GM12878 (cell line): ENCODE measurements around the gene RAB4B. TPM values are rescaled to one million over a fixed set of nuclear protein-coding genes. Genes with fewer than 3 reads are reported as not detected.

Source experiments
- BCL11A ChIP-seq: IDR thresholded peaks from 2 replicates; pipeline ENCODE4 v1.6.1; 2011; ENCODE audit warnings: low read depth, low read length
- BHLHE40 ChIP-seq, 2 experiments: fragments of 450-650 bp in 1 of 2; IDR thresholded peaks; 2 replicates each; pipeline ENCODE4 v1.6.1; 2011 to 2017; ENCODE audit warnings: low read depth in 2 of 2, borderline replicate concordance in 1 of 2, improper control_type of control experiment in 1 of 2, low read length in 1 of 2, mild to moderate bottlenecking in 1 of 2
- CEBPB ChIP-seq, 2 experiments: fragments of 150-350 bp in 1 of 2; IDR thresholded peaks; 2 replicates each; pipeline ENCODE4 v1.6.1; 2012 to 2014; ENCODE audit warnings: low read depth in 2 of 2, low read length in 2 of 2, borderline replicate concordance in 1 of 2, inconsistent platforms in 1 of 2
- FOXK2 ChIP-seq: fragments of 450-650 bp; IDR thresholded peaks from 2 replicates; pipeline ENCODE4 v1.6.1; 2017; ENCODE audit warnings: mild to moderate bottlenecking, moderate library complexity
- FOXM1 ChIP-seq: IDR thresholded peaks from 2 replicates; pipeline ENCODE4 v1.6.1; 2012; ENCODE audit warnings: low read depth, mild to moderate bottlenecking, inconsistent platforms, low read length, moderate library complexity
- GABPA ChIP-seq: IDR thresholded peaks from 2 replicates; pipeline ENCODE4 v1.6.1; 2014; ENCODE audit warnings: antibody characterized with exemption, low read depth, mild to moderate bottlenecking, inconsistent platforms
- IRF4 ChIP-seq: IDR thresholded peaks from 2 replicates; pipeline ENCODE4 v1.6.1; 2011; ENCODE audit warnings: low read depth, low read length
- KLF5 ChIP-seq: fragments of 450-650 bp; IDR thresholded peaks from 2 replicates; pipeline ENCODE4 v1.6.1; 2014; ENCODE audit warnings: mild to moderate bottlenecking; ENCODE audit not compliant: partially characterized antibody
- MAX ChIP-seq: IDR thresholded peaks from 2 replicates; pipeline ENCODE4 v1.6.1; 2012; ENCODE audit warnings: low read depth, low read length, improper control_type of control experiment
- MYB ChIP-seq: fragments of 150-350 bp; IDR thresholded peaks from 2 replicates; pipeline ENCODE4 v1.6.1; 2014; ENCODE audit warnings: mild to moderate bottlenecking, low read depth, low read length, borderline replicate concordance
- NBN ChIP-seq: fragments of 450-650 bp; IDR thresholded peaks from 2 replicates; pipeline ENCODE4 v1.6.1; 2016
- NFXL1 ChIP-seq: fragments of 450-650 bp; IDR thresholded peaks from 2 replicates; pipeline ENCODE4 v1.6.1; 2017; ENCODE audit warnings: antibody characterized with exemption, mild to moderate bottlenecking, borderline replicate concordance
- PML ChIP-seq: IDR thresholded peaks from 2 replicates; pipeline ENCODE4 v1.6.1; 2012; ENCODE audit warnings: low read length, inconsistent platforms
- RAD51 ChIP-seq: fragments of 450-650 bp; IDR thresholded peaks from 2 replicates; pipeline ENCODE4 v1.6.1; 2016; ENCODE audit warnings: moderate library complexity, mild to moderate bottlenecking, inconsistent platforms
- RBBP5 ChIP-seq: fragments of 200-600 bp; sonication (generic); conservative IDR thresholded peaks from 2 replicates; pipeline ENCODE4 v1.6.1; 2016
- RELA ChIP-seq: fragments of 450-650 bp; IDR thresholded peaks from 2 replicates; pipeline ENCODE4 v1.8.0; 2014; ENCODE audit warnings: borderline replicate concordance; ENCODE audit not compliant: partially characterized antibody
- SIX5 ChIP-seq: IDR thresholded peaks from 2 replicates; pipeline ENCODE4 v1.6.1; 2011; ENCODE audit warnings: mild to moderate bottlenecking, low read depth, low read length, moderate library complexity; ENCODE audit not compliant: severe bottlenecking
- SMC3 ChIP-seq: IDR thresholded peaks from 2 replicates; pipeline ENCODE4 v1.6.1; 2011; ENCODE audit warnings: low read length, improper control_type of control experiment, borderline replicate concordance
- TAF1 ChIP-seq: IDR thresholded peaks from 2 replicates; pipeline ENCODE4 v1.6.1; 2011; ENCODE audit warnings: mild to moderate bottlenecking, low read depth, low read length, borderline replicate concordance
- TBL1XR1 ChIP-seq: IDR thresholded peaks from 2 replicates; pipeline ENCODE4 v1.6.1; 2012; ENCODE audit warnings: low read depth, low read length, improper control_type of control experiment
- TCF12 ChIP-seq: IDR thresholded peaks from 2 replicates; pipeline ENCODE4 v1.6.1; 2011; ENCODE audit warnings: low read depth, mild to moderate bottlenecking, low read length
- TCF3 ChIP-seq: IDR thresholded peaks from 2 replicates; pipeline ENCODE4 v1.6.1; 2012; ENCODE audit warnings: low read depth, mild to moderate bottlenecking, low read length, borderline replicate concordance; ENCODE audit not compliant: insufficient read depth
- YY1 ChIP-seq: IDR thresholded peaks from 2 replicates; pipeline ENCODE4 v1.6.1; 2011; ENCODE audit warnings: low read depth, mild to moderate bottlenecking, low read length
- ZBTB40 ChIP-seq: fragments of 450-650 bp; IDR thresholded peaks from 2 replicates; pipeline ENCODE4 v1.6.1; 2016; ENCODE audit warnings: mild to moderate bottlenecking, moderate library complexity, borderline replicate concordance
- ZNF384 ChIP-seq: IDR thresholded peaks from 2 replicates; pipeline ENCODE4 v1.6.1; 2012; ENCODE audit warnings: low read depth, mild to moderate bottlenecking, low read length, improper control_type of control experiment, borderline replicate concordance
- ZNF622 ChIP-seq: fragments of 450-650 bp; IDR thresholded peaks from 2 replicates; pipeline ENCODE4 v1.6.1; 2017; ENCODE audit warnings: mild to moderate bottlenecking, inconsistent platforms
- polyA plus RNA-seq, 11 experiments: library from polyadenylated mRNA; depleted of rRNA in 4 of 11; unstranded in 6 of 11; stranded (reverse) in 5 of 11; fragments of >200 nt; fragmentation: Nextera tagmentation in 4 of 11; fragmentation: Illumina TruSeq in 1 of 11; extraction: Ambion mirVana in 4 of 11; extraction: Trizol in 1 of 11; gene quantifications; 1 replicate in 1 of 11; 2 replicates in 10 of 11; pipeline versions ENCODE4 v1.2.1 to v1.2.3, GENCODE V29; 2011 to 2016; ENCODE audit warnings: inconsistent platforms in 2 of 11, missing spikeins in 2 of 11, low read depth in 1 of 11
- total RNA-seq, 4 experiments: library from RNA; depleted of rRNA in 3 of 4; stranded (reverse); fragments of >200 nt in 3 of 4; fragmentation: Illumina TruSeq in 1 of 4; extraction: Trizol in 1 of 4; gene quantifications; 2 replicates each; pipeline versions ENCODE4 v1.2.1 to v1.2.3, GENCODE V29; 2013 to 2021
- TF ChIP-seq, protein P1 (sequence below): fragments of 450-650 bp; IDR thresholded peaks from 2 replicates; pipeline ENCODE4 v1.6.1; 2017; ENCODE audit warnings: borderline replicate concordance

Gene RAB4B
- total and polyA plus RNA-seq, 10 of the 15 experiments (the other 5 are each of a cell fraction or from before 2014, with no cell fraction given): 0.60 to 51.5 (median 27.7) TPM

DNA sequence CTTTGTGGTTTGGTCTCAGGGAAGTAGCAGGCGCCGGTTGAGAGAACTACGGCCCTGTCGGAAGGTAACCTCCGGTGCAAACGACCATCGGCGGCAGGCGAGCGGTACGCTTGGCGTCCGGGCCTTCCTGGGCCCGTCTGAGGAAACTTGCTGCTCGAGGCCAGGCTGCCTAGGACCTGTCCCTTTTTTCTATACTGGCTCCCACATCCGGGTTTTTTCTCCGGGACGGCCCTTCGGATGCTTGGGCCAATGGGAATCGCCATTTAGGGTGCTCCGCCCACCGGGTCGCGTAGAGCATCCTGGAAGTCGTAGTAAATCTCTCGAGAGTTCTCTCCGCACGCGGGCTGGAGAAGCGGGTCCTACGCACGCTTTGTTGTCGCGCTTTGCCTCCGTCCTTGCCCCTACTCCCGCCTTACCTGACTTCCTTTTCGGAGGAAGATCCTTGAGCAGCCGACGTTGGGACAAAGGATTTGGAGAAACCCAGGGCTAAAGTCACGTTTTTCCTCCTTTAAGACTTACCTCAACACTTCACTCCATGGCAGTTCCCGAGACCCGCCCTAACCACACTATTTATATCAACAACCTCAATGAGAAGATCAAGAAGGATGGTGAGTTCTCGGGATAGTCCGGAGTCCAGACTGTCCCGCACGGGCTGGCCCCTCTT lies 27.0 kb upstream of the RAB4B start, which contains the start of gene SNRPA (continued):
- TF ChIP-seq ZNF384: peak; percentile 26; the same call in 1 of the 2 replicates
- TF ChIP-seq, protein P1, sequence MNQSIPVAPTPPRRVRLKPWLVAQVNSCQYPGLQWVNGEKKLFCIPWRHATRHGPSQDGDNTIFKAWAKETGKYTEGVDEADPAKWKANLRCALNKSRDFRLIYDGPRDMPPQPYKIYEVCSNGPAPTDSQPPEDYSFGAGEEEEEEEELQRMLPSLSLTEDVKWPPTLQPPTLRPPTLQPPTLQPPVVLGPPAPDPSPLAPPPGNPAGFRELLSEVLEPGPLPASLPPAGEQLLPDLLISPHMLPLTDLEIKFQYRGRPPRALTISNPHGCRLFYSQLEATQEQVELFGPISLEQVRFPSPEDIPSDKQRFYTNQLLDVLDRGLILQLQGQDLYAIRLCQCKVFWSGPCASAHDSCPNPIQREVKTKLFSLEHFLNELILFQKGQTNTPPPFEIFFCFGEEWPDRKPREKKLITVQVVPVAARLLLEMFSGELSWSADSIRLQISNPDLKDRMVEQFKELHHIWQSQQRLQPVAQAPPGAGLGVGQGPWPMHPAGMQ: no peak
- peak; percentile 71 to 78; a peak in 3 of 4 replicates for TF ChIP-seq BHLHE40 (IDR thresholded peaks at IDR 0.05; ENCODE audit: borderline replicate concordance in 1 of 2, low read depth in 2 of 2, low read length in 1 of 2)
- 0 out of 2 replicates have a peak, but pooled peaks have one; percentile 26 for TF ChIP-seq TCF3
- TF ChIP-seq SMC3: no peak
- no peak for TF ChIP-seq ZNF622
- TF ChIP-seq FOXK2: no peak
- TF ChIP-seq TAF1: peak; percentile 65; the same call in 1 of the 2 replicates
- TF ChIP-seq MYB: no peak
- TF ChIP-seq MAX: peak; percentile 89
- TF ChIP-seq IRF4: no peak
- no peak for TF ChIP-seq RAD51
- TF ChIP-seq RBBP5: no peak
- TF ChIP-seq YY1: peak; percentile 63; the same call in 1 of the 2 replicates
- peak; percentile 61 for TF ChIP-seq SIX5
- TF ChIP-seq NBN: no peak; the same call in 1 of the 2 replicates
- TF ChIP-seq NFXL1: no peak
- no peak for TF ChIP-seq FOXM1
- TF ChIP-seq ZBTB40: 0 out of 2 replicates have a peak, but pooled peaks have one; percentile 18
- no peak for TF ChIP-seq RELA
- TF ChIP-seq CEBPB (IDR thresholded peaks at IDR 0.05; ENCODE audit: borderline replicate concordance in 1 of 2, low read depth in 2 of 2, low read length in 2 of 2): no peak
- TF ChIP-seq PML: peak; percentile 97
- TF ChIP-seq GABPA: peak; percentile 8; the same call in 1 of the 2 replicates
- TF ChIP-seq KLF5: no peak
- no peak for TF ChIP-seq TBL1XR1
- TF ChIP-seq BCL11A: no peak
- peak; percentile 30; the same call in 1 of the 2 replicates for TF ChIP-seq TCF12
